Mucosa of rectum (tissue), 2 donors: ENCODE results near the gene APOB.

ENCODE experiments used
- H3K27ac ChIP-seq, 2 donors: one replicate each; pipeline ENCODE4 v1.7.0; 2013; ENCODE audit warnings: inconsistent platforms in 2 of 2, low read depth in 2 of 2, low read length in 2 of 2
- H3K27me3 ChIP-seq, 2 donors: one replicate each; pipeline ENCODE4 v1.7.0; 2013; ENCODE audit warnings: low read length in 2 of 2; ENCODE audit not compliant: control insufficient read depth in 2 of 2, insufficient read depth in 2 of 2
- H3K36me3 ChIP-seq, 2 donors: one replicate each; pipeline ENCODE4 v1.7.0; 2013; ENCODE audit warnings: low read length in 2 of 2; ENCODE audit not compliant: control insufficient read depth in 2 of 2, insufficient read depth in 2 of 2
- H3K4me1 ChIP-seq, 2 donors: one replicate each; pipeline ENCODE4 v1.7.0; 2013; ENCODE audit warnings: low read length in 2 of 2, mild to moderate bottlenecking in 1 of 2; ENCODE audit not compliant: control insufficient read depth in 2 of 2, insufficient read depth in 2 of 2
- H3K4me3 ChIP-seq, 2 donors: one replicate each; pipeline ENCODE4 v1.7.0; 2013; ENCODE audit warnings: low read length in 2 of 2
- H3K9ac ChIP-seq, 2 donors: one replicate each; pipeline ENCODE4 v1.7.0; 2013; ENCODE audit warnings: low read length in 2 of 2, low read depth in 1 of 2, mild to moderate bottlenecking in 1 of 2
- H3K9me3 ChIP-seq, 2 donors: one replicate each; pipeline ENCODE4 v1.7.0; 2013; ENCODE audit warnings: low read length in 2 of 2; ENCODE audit not compliant: control insufficient read depth in 2 of 2
- donor health status: healthy.
- donor health status: Normal muscosa, but diverticular disease.

Gene APOB

GRCh38 chr2:21008014-21008789 lies 35.7 kb downstream of the APOB start:
- Histone ChIP-seq H3K4me1 (no peaks in the 10 kb centered on the region), H3K4me3 (no peak overlapping the region)

GRCh38 chr2:21007129-21008013 lies 36.5 kb downstream of the APOB start:
- no peak overlapping the region for H3K4me3 ChIP-seq
- no peaks in the 10 kb centered on the region for H3K9me3 ChIP-seq
- H3K4me1 ChIP-seq = no peaks in the 10 kb centered on the region
- H3K36me3 ChIP-seq = no peaks in the 10 kb centered on the region
- no peaks in the 10 kb centered on the region for H3K27me3 ChIP-seq
- H3K27ac ChIP-seq = no peak overlapping the region
- H3K9ac ChIP-seq = no peak overlapping the region

More at GRCh38 chr2:21008014-21008789, 35.7 kb downstream of the APOB start:
- Histone ChIP-seq H3K27ac (no peak overlapping the region), H3K36me3 (no peaks in the 10 kb centered on the region), H3K9ac (no peak overlapping the region), H3K9me3 (no peaks in the 10 kb centered on the region), H3K27me3 (no peaks in the 10 kb centered on the region)

GRCh38 chr2:21006423-21007128 lies 37.3 kb downstream of the APOB start:
- Histone ChIP-seq H3K4me1 (no peaks in the 10 kb centered on the region), H3K9ac (no peak overlapping the region), H3K27me3 (no peaks in the 10 kb centered on the region), H3K4me3 (no peak overlapping the region), H3K36me3 (no peaks in the 10 kb centered on the region), H3K27ac (no peak overlapping the region), H3K9me3 (no peaks in the 10 kb centered on the region)

GRCh38 chr2:21005700-21006422 lies 38.0 kb downstream of the APOB start:
- Histone ChIP-seq H3K36me3 (no peaks in the 10 kb centered on the region), H3K27ac (no peak overlapping the region), H3K4me1 (no peaks in the 10 kb centered on the region), H3K9me3 (no peaks in the 10 kb centered on the region), H3K27me3 (no peaks in the 10 kb centered on the region), H3K9ac (no peak overlapping the region), H3K4me3 (no peak overlapping the region)

- no peaks in the 10 kb centered on the region for H3K4me1 ChIP-seq
- H3K36me3 ChIP-seq = no peaks in the 10 kb centered on the region
- H3K9ac ChIP-seq = no peak overlapping the region
- no peaks in the 10 kb centered on the region for H3K27me3 ChIP-seq
- H3K4me3 ChIP-seq = no peak overlapping the region
- H3K27ac ChIP-seq = no peak overlapping the region
- no peaks in the 10 kb centered on the region for H3K9me3 ChIP-seq
These were observed 38.7 kb downstream of the APOB start for GRCh38 chr2:21005111-21005699.

- no peak overlapping the region for H3K27ac ChIP-seq
- H3K9ac ChIP-seq = no peak overlapping the region
- H3K27me3 ChIP-seq = no peaks in the 10 kb centered on the region
- no peak overlapping the region for H3K4me3 ChIP-seq
- no peaks in the 10 kb centered on the region for H3K9me3 ChIP-seq
- H3K4me1 ChIP-seq = no peaks in the 10 kb centered on the region
- no peaks in the 10 kb centered on the region for H3K36me3 ChIP-seq
These were observed 39.7 kb downstream of the APOB start for GRCh38 chr2:21004181-21004572.

- no peak overlapping the region for H3K4me3 ChIP-seq
- H3K27ac ChIP-seq = no peak overlapping the region
- no peaks in the 10 kb centered on the region for H3K9me3 ChIP-seq
- no peaks in the 10 kb centered on the region for H3K27me3 ChIP-seq
- no peak overlapping the region for H3K9ac ChIP-seq
- H3K4me1 ChIP-seq = no peaks in the 10 kb centered on the region
- H3K36me3 ChIP-seq = no peaks in the 10 kb centered on the region
These were observed 40.2 kb downstream of the APOB start for GRCh38 chr2:21003572-21004180.

GRCh38 chr2:21002814-21003192 lies 41.1 kb downstream of the APOB start:
- no peaks in the 10 kb centered on the region for H3K27me3 ChIP-seq
- H3K9me3 ChIP-seq = no peaks in the 10 kb centered on the region
- no peak overlapping the region for H3K9ac ChIP-seq
- no peak overlapping the region for H3K4me3 ChIP-seq
- no peak overlapping the region for H3K27ac ChIP-seq
- H3K36me3 ChIP-seq = no peaks in the 10 kb centered on the region
- H3K4me1 ChIP-seq = no peaks in the 10 kb centered on the region
